Kidney (tissue), 14 donors: ENCODE results near the gene RBM12. TPM values are rescaled to one million over a fixed set of nuclear protein-coding genes. Genes with fewer than 3 reads are reported as not detected.

Experiments
- DNase-seq, 5 donors: peaks; one replicate each; pipeline ENCODE4 v3.0.0-alpha.2; 2013 to 2020
- FAIRE-seq: peaks from 2 replicates; lab custom pipeline; 2012; peaks lifted over from hg19 to GRCh38; lab: Jason Lieb, UNC
- H3K27ac ChIP-seq, 2 donors: one replicate each; pipeline ENCODE4 v1.7.0; 2013; ENCODE audit warnings: low read depth in 2 of 2, low read length in 2 of 2, inconsistent platforms in 1 of 2
- H3K27me3 ChIP-seq: one replicate; pipeline ENCODE4 v1.7.1; 2013; ENCODE audit warnings: low read length, inconsistent platforms; ENCODE audit not compliant: control insufficient read depth, insufficient read depth
- H3K36me3 ChIP-seq, 3 donors: one replicate each; pipeline versions ENCODE4 v1.7.0 to v1.7.1; 2013; ENCODE audit warnings: low read length in 3 of 3, control low read depth in 1 of 3, inconsistent platforms in 1 of 3; ENCODE audit not compliant: insufficient read depth in 3 of 3, control insufficient read depth in 2 of 3
- H3K4me1 ChIP-seq, 3 donors: one replicate each; pipeline versions ENCODE4 v1.7.0 to v1.7.1; 2013; ENCODE audit warnings: low read length in 3 of 3, inconsistent platforms in 1 of 3, low read depth in 1 of 3; ENCODE audit not compliant: control insufficient read depth in 2 of 3, insufficient read depth in 2 of 3
- H3K4me3 ChIP-seq, 3 donors: one replicate each; pipeline versions ENCODE4 v1.7.0 to v1.8.1; 2013; ENCODE audit warnings: low read length in 3 of 3, control low read depth in 1 of 3, inconsistent platforms in 1 of 3
- H3K9ac ChIP-seq, 3 donors: one replicate each; pipeline versions ENCODE4 v1.7.0 to v1.7.1; 2013; ENCODE audit warnings: low read length in 3 of 3, control low read depth in 1 of 3, inconsistent platforms in 1 of 3
- H3K9me3 ChIP-seq, 3 donors: one replicate each; pipeline versions ENCODE4 v1.7.0 to v1.7.1; 2013; ENCODE audit warnings: low read length in 3 of 3, control low read depth in 1 of 3, inconsistent platforms in 1 of 3; ENCODE audit not compliant: control insufficient read depth in 2 of 3, insufficient read depth in 1 of 3
- intact Hi-C: fragments of 100-400 bp; cut with DNase I; formaldehyde crosslinking; loops from one replicate; pipeline ENCODE4 v1.11.1; 2022
- polyA plus RNA-seq: library from polyadenylated mRNA; stranded (reverse); fragments of 350-450 nt; fragmentation: Illumina TruSeq; extraction: RNeasy Lipid Tissue Mini Kit (QIAGEN cat#74804); gene quantifications from one replicate; pipeline ENCODE4 v1.2.3, GENCODE V29; 2014; ENCODE audit warnings: low read depth, low replicate concordance; ENCODE audit not compliant: insufficient read depth
- total RNA-seq: library from RNA; stranded (reverse); fragmentation: NEBNext Ultra II Directional; extraction: Animal tissue kit (Norgen Biotek cat#: 25700); gene quantifications from one replicate; pipeline ENCODE4 v1.2.1, GENCODE V29; 2021
- TF ChIP-seq, protein P1 (sequence below): IDR thresholded peaks from 3 replicates; pipeline ENCODE4 v1.5.1; 2012; ENCODE audit warnings: mild to moderate bottlenecking, moderate library complexity, borderline replicate concordance; ENCODE audit not compliant: insufficient read depth; ENCODE audit errors: extremely low read depth
- donor health status: control.
- donor health status: control.
- donor health status: control.
- donor health status: control.
- donor health status: control.
- donor health status: DM: yes; HTN: yes; CAD: no.
- donor health status: Normal renal cell carcinoma (clear cell type).

The RBM12 gene
- total and polyA plus RNA-seq, 2 donors from 2014 or later = 11.1 to 101 TPM

DNA sequence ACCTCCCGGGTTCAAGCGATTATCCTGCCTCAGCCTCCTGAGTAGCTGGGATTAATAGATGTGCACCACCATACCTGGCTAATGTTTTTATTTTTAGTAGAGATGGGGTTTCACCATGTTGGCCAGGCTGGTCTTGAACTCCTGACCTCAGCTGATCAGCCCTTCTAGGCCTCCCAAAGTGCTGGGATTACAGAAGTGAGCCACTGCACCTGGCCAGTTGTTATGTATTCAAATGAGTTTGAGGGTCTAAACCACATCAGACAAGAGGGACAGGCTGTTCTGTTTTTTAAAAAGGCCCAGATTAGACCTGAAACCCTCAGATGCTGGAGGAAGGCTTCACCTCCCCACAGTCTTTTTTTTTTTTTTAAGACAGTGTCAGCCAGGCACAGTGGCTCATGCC lies 53.2 kb downstream of the RBM12 start:
- intact Hi-C loops = no loop called here
- H3K4me3 ChIP-seq = no peak overlapping the region
- peaks cover 0 to 4% (median 0%) of the 10 kb centered on the region in 3 donors for H3K4me1 ChIP-seq
- FAIRE-seq = no peak
- H3K9ac ChIP-seq = no peak overlapping the region
- H3K36me3 ChIP-seq = no peaks in the 10 kb centered on the region
- TF ChIP-seq, protein P1, sequence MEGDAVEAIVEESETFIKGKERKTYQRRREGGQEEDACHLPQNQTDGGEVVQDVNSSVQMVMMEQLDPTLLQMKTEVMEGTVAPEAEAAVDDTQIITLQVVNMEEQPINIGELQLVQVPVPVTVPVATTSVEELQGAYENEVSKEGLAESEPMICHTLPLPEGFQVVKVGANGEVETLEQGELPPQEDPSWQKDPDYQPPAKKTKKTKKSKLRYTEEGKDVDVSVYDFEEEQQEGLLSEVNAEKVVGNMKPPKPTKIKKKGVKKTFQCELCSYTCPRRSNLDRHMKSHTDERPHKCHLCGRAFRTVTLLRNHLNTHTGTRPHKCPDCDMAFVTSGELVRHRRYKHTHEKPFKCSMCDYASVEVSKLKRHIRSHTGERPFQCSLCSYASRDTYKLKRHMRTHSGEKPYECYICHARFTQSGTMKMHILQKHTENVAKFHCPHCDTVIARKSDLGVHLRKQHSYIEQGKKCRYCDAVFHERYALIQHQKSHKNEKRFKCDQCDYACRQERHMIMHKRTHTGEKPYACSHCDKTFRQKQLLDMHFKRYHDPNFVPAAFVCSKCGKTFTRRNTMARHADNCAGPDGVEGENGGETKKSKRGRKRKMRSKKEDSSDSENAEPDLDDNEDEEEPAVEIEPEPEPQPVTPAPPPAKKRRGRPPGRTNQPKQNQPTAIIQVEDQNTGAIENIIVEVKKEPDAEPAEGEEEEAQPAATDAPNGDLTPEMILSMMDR = no peak
- no peak overlapping the region for H3K27ac ChIP-seq
- H3K27me3 ChIP-seq = no peaks in the 10 kb centered on the region
- DNase-seq = no peak
- H3K9me3 ChIP-seq = no peaks in the 10 kb centered on the region

DNA sequence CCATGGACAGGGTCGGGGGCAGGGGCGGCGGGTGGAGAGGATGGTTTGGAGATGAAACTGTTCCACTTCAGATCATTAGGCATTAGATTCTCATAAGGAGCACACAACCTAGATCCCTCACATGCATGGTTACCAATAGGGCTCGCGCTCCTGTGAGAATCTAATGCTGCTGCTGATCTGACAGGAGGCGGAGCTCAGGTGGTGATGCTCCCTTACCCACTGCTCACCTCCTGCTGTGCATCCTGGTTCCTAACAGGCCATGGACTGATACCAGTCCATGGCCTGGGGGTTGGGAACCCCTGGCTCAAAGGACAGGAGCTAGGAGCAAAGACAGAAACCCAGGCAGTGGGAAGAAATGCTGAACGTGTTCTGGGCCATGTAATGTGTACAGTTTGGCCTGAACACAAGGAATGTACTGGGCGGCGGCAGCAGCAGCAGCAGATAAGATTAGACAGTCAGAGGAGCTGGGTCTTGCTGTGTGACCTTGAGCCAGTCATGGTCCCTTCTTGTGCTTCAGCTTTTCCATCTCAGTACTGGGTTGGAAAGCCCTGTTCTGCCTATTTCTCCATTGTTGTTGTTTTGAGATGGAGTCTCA lies 53.8 kb downstream of the RBM12 start:
- Histone ChIP-seq H3K4me1 (peaks cover 0 to 4% (median 0%) of the 10 kb centered on the region in 3 donors), H3K9ac (no peak overlapping the region), H3K36me3 (no peaks in the 10 kb centered on the region), H3K4me3 (no peak overlapping the region), H3K27ac (no peak overlapping the region), H3K9me3 (no peaks in the 10 kb centered on the region), H3K27me3 (no peaks in the 10 kb centered on the region)
- FAIRE-seq (no peak), DNase-seq (peak in 1 of 5 donors; percentile 28)
- TF ChIP-seq, protein P1 = no peak
- intact Hi-C loops = no loop called here

DNA sequence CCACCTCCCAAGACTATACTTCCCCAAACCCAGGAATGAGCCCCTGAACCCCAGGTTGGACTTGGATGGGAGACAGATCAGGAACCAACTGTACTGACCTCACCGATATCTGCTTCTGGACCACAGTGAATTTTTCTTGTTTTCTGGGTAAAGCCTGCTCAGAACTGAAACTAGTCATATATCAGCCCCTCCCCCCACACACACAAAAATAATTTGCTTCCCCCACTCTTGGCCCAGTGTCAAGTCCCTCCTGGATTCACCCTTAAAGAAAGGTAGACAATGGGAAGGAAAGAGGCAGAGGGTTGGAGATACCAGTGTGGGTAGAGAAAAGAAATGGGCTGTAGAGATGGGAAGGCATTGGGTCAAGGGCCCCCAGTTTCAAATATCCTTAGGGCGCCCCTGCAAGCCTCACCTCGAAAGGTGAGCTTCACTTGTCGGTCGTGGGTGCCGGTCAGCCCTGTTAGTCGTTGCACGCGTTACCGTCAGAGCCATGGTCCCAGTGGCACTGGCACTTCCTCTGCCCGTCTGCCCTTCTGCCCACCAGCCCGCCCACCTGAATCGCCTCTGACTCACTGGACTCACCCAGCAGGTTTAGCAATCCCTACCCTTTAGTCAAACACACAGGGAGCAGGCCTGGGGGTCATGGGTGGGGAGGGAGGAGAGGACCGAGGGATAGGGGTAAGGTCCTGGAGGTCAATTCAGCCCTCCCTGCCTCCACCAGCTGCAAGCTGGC lies 57.5 kb downstream of the RBM12 start:
- H3K27ac ChIP-seq = no peak overlapping the region
- FAIRE-seq (no peak), DNase-seq (peak in 1 of 5 donors; percentile 87)
- H3K9ac ChIP-seq = no peak overlapping the region
- H3K4me1 ChIP-seq = peaks cover 0 to 4% (median 0%) of the 10 kb centered on the region in 3 donors
- no peaks in the 10 kb centered on the region for H3K27me3 ChIP-seq
- H3K4me3 ChIP-seq = no peak overlapping the region
- no peaks in the 10 kb centered on the region for H3K36me3 ChIP-seq
- intact Hi-C loops = no loop called here
- no peaks in the 10 kb centered on the region for H3K9me3 ChIP-seq
- TF ChIP-seq, protein P1 = no peak
